PC-3 (cell line): ENCODE data around the gene MGLL. TPM values are rescaled to one million over a fixed set of nuclear protein-coding genes. Genes with fewer than 3 reads are reported as not detected.

Experiments
- ATAC-seq: fragments of 200-7000 bp; cut with Tn5 transposase; 2 replicates; pipeline ENCODE4 v1.9.1; 2020; ENCODE audit warnings: mild to moderate bottlenecking, moderate library complexity
- BruUV-seq: library from RNA; stranded (reverse); fragments of 400-500 nt; replicated peaks from 2 replicates; lab custom pipeline; 2021; lab: Mats Ljungman, UMichigan
- CTCF ChIA-PET: fragments of 300-600 bp; sonication (Branson Sonifier 250); formaldehyde crosslinking; loops from one replicate; lab custom pipeline; 2022; ENCODE audit warnings: antibody characterized with exemption; lab: Charles Lee
- POLR2A ChIA-PET: fragments of 300-600 bp; sonication (Branson Sonifier 250); formaldehyde crosslinking; loops from one replicate; lab custom pipeline; 2022; ENCODE audit warnings: antibody characterized with exemption; ENCODE audit not compliant: unreplicated experiment; lab: Charles Lee
- DNase-seq: peaks from one replicate; pipeline ENCODE4 v3.0.0-alpha.2; 2015
- H2AFZ ChIP-seq: fragments of 300-600 bp; sonication (generic); 2 replicates; pipeline ENCODE4 v1.6.0; 2016; ENCODE audit warnings: antibody characterized with exemption, low read length
- H3F3A ChIP-seq: fragments of 300-600 bp; sonication (generic); one replicate; pipeline ENCODE4 v1.6.0; 2017; ENCODE audit warnings: antibody characterized with exemption, low read length, control low read depth, mild to moderate bottlenecking; ENCODE audit not compliant: unreplicated experiment
- H3K27ac ChIP-seq: fragments of 300-600 bp; sonication (generic); 2 replicates; pipeline ENCODE4 v1.5.1; 2016; ENCODE audit warnings: mild to moderate bottlenecking, low read length
- H3K27me3 ChIP-seq: fragments of 300-600 bp; sonication (generic); 2 replicates; pipeline ENCODE4 v1.6.1; 2016; ENCODE audit warnings: low read length, mixed read lengths
- H3K36me3 ChIP-seq: fragments of 300-600 bp; sonication (generic); 2 replicates; pipeline ENCODE4 v1.6.1; 2016; ENCODE audit warnings: low read depth, mixed run types, low read length, mixed read lengths
- H3K4me1 ChIP-seq: fragments of 300-600 bp; sonication (generic); 2 replicates; pipeline ENCODE4 v1.5.1; 2016; ENCODE audit warnings: low read length; ENCODE audit not compliant: insufficient read depth
- H3K4me2 ChIP-seq: fragments of 300-600 bp; sonication (generic); 2 replicates; pipeline ENCODE4 v1.6.0; 2016; ENCODE audit warnings: low read length
- H3K4me3 ChIP-seq: fragments of 300-600 bp; sonication (generic); 2 replicates; pipeline ENCODE4 v1.5.1; 2016; ENCODE audit warnings: mild to moderate bottlenecking, low read length, mixed read lengths
- H3K79me2 ChIP-seq: fragments of 300-600 bp; sonication (generic); 2 replicates; pipeline ENCODE4 v1.6.1; 2017; ENCODE audit warnings: low read length, mixed read lengths
- H3K9ac ChIP-seq: fragments of 300-600 bp; sonication (generic); 2 replicates; pipeline ENCODE4 v1.6.0; 2016; ENCODE audit warnings: mild to moderate bottlenecking, low read length
- H3K9me2 ChIP-seq: fragments of 300-600 bp; sonication (generic); replicated peaks from 2 replicates; pipeline ENCODE4 v1.6.1; 2016; ENCODE audit warnings: mixed run types, low read length, mixed read lengths
- H3K9me3 ChIP-seq: fragments of 300-600 bp; sonication (generic); 2 replicates; pipeline ENCODE4 v1.6.1; 2016; ENCODE audit warnings: low read length, mixed read lengths
- H4K20me1 ChIP-seq: fragments of 300-600 bp; sonication (generic); 2 replicates; pipeline ENCODE4 v1.6.1; 2016; ENCODE audit warnings: low read length, mixed read lengths
- EZH2 ChIP-seq: fragments of 300-600 bp; sonication (generic); IDR thresholded peaks from one replicate; pipeline ENCODE4 v1.6.1; 2017; ENCODE audit warnings: antibody characterized with exemption, mild to moderate bottlenecking, low read length; ENCODE audit not compliant: unreplicated experiment
- EZH2phosphoT487 ChIP-seq: fragments of 300-600 bp; sonication (generic); IDR thresholded peaks from 2 replicates; pipeline ENCODE4 v1.6.1; 2018; ENCODE audit warnings: mild to moderate bottlenecking, antibody characterized with exemption, low read length, borderline replicate concordance
- intact Hi-C: fragments of 100-400 bp; cut with micrococcal nuclease; formaldehyde crosslinking; loops from 2 replicates; pipeline ENCODE4 v1.9.0; 2023
- total RNA-seq: library from RNA; depleted of rRNA; stranded (reverse); fragments of >200 nt; gene quantifications from 2 replicates; pipeline ENCODE4 v1.2.3, GENCODE V29; 2014
- TF ChIP-seq, protein P1 (sequence below): fragments of 300-600 bp; sonication (generic); conservative IDR thresholded peaks from 2 replicates; pipeline ENCODE4 v1.5.1; 2017; ENCODE audit warnings: antibody characterized with exemption, low read depth, mild to moderate bottlenecking, low read length

Gene MGLL
- total RNA-seq, 1 experiment from 2014 or later, result 38.7 TPM

DNA sequence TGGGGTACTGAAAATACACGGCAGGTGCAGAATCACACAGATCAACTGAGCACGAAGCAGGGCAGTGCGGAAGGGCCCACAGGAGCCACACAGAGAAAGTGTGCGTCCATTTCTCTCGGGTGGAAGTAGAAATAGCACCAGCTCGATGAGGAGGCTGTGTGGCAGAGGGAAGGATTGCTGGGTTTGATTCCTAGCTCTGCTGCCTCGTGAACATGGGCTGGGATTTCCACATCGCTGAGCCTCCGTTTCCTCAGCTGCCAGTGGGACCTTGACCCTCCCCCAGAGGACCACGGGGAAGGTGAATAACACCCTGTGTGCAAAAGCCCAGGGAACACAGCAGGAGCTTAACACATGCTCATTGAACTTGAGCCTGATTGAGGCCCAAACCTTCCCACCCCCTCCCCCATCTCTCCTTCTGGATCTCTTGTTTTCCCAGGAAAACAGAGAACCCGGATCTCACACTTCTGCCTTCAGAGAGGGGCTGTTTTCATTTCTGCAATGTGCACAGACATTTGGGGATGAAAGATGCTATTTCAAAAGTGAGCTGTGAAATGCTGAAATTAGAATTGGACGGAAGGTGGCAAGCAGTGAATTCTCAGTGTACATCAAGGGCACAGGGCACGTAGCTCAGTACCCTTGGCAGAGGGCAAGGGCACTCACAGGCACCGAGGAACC is 111.2 kb downstream of the MGLL start:
- H3F3A ChIP-seq, result no peaks in the 10 kb centered on the region
- no peaks in the 10 kb centered on the region for H3K36me3 ChIP-seq
- H3K27me3 ChIP-seq, result no peaks in the 10 kb centered on the region
- H3K4me2 ChIP-seq, result peak overlapping the region; percentile 58; the same call in 1 of the 2 replicates
- TSS peak; percentile 67 for BruUV-seq
- H3K79me2 ChIP-seq, result no peaks in the 10 kb centered on the region
- ChIA-PET CTCF (interaction anchor here (0.6 to 1.1 kb wide), 3 partner anchors 24 to 295 kb away, joined by 3 to 4 read pairs (median 3); no protein-coding TSS in a partner anchor), POLR2A (interaction anchor here (0.6 to 0.7 kb wide), 2 partner anchors 28 to 104 kb away, joined by 4 read pairs; no protein-coding TSS in a partner anchor)
- no peaks in the 10 kb centered on the region for H3K9me3 ChIP-seq
- no peak for TF ChIP-seq EZH2phosphoT487
- no peak for DNase-seq
- H3K4me1 ChIP-seq, result peaks cover 33% of the 10 kb centered on the region
- no peak overlapping the region for H3K4me3 ChIP-seq
- intact Hi-C loops, result no loop called here
- H4K20me1 ChIP-seq, result no peaks in the 10 kb centered on the region
- H2AFZ ChIP-seq, result no peak overlapping the region
- no peaks in the 10 kb centered on the region for H3K9me2 ChIP-seq
- H3K27ac ChIP-seq, result peak overlapping the region; percentile 69
- no peak for ATAC-seq
- H3K9ac ChIP-seq, result 0 out of 2 replicates have a peak overlapping the region, but pooled peaks have one; percentile 14

DNA sequence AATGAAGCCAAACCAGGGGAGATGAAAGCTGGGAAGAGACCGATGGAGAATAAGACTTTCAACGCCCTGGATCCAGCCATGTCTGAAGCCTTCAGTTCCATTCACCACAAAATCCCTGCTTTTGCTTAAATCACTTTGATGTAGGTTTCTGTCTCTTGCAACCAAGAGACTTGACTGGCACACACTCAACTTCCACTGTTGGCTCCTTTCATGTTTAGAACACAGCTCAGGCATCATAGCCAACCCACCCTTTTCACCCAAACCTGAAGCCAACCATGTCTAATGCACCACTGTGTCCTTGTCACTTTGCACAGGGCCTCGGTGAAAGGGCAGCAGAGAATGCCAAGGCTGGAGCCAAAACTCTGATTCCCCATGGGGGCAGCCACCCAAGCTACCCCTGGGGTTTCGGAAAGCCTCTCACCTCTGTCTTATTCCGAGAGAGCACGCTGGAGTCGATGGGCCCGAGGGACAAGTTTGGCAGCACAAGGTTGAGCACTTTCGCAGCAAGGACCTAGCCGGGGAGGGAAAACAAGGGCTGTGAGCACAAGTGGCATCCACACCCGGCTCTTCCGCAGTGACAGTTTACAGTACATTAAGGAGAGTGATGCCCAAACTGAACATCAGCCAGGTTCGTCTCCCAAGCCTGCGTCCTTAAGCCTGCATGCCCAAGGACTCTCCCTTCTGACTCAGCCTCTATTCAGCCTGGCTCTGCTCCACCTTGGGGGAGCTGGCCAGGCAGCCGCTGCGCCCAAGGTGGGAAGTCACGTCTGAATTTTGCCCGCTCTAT is 112.0 kb downstream of the MGLL start:
- no peaks in the 10 kb centered on the region for H3K9me2 ChIP-seq
- BruUV-seq, result TSS peak; percentile 66
- H3K79me2 ChIP-seq, result no peaks in the 10 kb centered on the region
- H3F3A ChIP-seq, result no peaks in the 10 kb centered on the region
- intact Hi-C loops, result no loop called here
- H3K4me3 ChIP-seq, result no peak overlapping the region
- no peaks in the 10 kb centered on the region for H3K36me3 ChIP-seq
- DNase-seq (peak; percentile 81), ATAC-seq (peak; percentile 86)
- H2AFZ ChIP-seq, result no peak overlapping the region
- TF ChIP-seq EZH2phosphoT487 (no peak), EZH2 (no peak)
- TF ChIP-seq, protein P1, sequence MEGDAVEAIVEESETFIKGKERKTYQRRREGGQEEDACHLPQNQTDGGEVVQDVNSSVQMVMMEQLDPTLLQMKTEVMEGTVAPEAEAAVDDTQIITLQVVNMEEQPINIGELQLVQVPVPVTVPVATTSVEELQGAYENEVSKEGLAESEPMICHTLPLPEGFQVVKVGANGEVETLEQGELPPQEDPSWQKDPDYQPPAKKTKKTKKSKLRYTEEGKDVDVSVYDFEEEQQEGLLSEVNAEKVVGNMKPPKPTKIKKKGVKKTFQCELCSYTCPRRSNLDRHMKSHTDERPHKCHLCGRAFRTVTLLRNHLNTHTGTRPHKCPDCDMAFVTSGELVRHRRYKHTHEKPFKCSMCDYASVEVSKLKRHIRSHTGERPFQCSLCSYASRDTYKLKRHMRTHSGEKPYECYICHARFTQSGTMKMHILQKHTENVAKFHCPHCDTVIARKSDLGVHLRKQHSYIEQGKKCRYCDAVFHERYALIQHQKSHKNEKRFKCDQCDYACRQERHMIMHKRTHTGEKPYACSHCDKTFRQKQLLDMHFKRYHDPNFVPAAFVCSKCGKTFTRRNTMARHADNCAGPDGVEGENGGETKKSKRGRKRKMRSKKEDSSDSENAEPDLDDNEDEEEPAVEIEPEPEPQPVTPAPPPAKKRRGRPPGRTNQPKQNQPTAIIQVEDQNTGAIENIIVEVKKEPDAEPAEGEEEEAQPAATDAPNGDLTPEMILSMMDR, result no peak
- H3K9me3 ChIP-seq, result no peaks in the 10 kb centered on the region
- no peaks in the 10 kb centered on the region for H4K20me1 ChIP-seq
- H3K9ac ChIP-seq, result peak overlapping the region; percentile 23; the same call in 1 of the 2 replicates
- CTCF ChIA-PET, result interaction anchor here (0.6 to 1.1 kb wide), 2 partner anchors 25 to 135 kb away, joined by 3 to 4 read pairs; no protein-coding TSS in a partner anchor
- POLR2A ChIA-PET, result interaction anchor here (0.6 kb wide), 1 partner anchor 27 kb away, joined by 4 read pairs; no protein-coding TSS in a partner anchor
- peaks cover 33% of the 10 kb centered on the region for H3K4me1 ChIP-seq
- peak overlapping the region; percentile 58 for H3K4me2 ChIP-seq
- H3K27ac ChIP-seq, result peak overlapping the region; percentile 69
- H3K27me3 ChIP-seq, result no peaks in the 10 kb centered on the region

DNA sequence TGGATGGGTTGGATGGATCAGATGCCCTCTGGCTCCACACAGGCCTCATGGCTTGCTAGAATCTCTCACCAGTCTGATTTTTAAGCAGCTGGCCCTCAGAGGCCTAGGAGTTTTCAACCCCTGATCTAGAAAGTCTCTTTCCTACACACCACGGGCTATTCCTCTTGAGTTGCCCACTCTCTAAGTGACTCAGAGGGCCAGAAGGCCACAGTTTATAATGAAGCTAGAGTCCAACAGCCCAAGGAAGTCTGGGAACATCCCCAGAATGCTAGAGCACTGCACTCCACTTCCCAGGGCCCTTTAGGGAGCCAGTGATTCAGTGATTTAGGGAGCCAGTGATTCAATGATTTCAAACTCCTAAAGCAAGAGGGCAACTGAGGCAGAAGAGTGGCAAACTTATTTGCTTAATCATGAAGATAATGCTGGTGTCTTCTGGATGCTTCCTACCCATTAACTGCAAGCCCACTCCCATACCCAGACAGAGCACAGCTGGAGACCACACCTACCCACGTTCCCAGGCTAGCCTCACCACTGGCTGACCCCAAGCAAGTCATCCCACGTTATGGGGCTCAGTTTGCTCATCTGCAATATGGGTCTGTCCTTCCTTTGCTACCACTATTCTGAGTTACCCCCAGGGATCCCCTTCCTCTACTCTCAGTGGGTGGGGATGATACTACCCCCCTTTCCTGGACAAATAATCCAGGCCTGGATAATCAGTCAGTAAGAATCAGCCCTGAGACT is 112.8 kb downstream of the MGLL start:
- CTCF ChIA-PET, result no interaction called here
- Histone ChIP-seq H3K9me3 (no peaks in the 10 kb centered on the region), H3K9ac (no peak overlapping the region), H3K79me2 (no peaks in the 10 kb centered on the region), H3F3A (no peaks in the 10 kb centered on the region), H3K4me3 (no peak overlapping the region), H4K20me1 (no peaks in the 10 kb centered on the region), H3K27ac (0 out of 2 replicates have a peak overlapping the region, but pooled peaks have one; percentile 69), H3K36me3 (no peaks in the 10 kb centered on the region), H3K9me2 (no peaks in the 10 kb centered on the region), H2AFZ (no peak overlapping the region), H3K4me2 (no peak overlapping the region), H3K4me1 (peaks cover 32% of the 10 kb centered on the region), H3K27me3 (no peaks in the 10 kb centered on the region)
- ATAC-seq (no peak), DNase-seq (no peak)
- TF ChIP-seq, protein P1, result no peak
- TF ChIP-seq EZH2, result no peak
- no peak for TF ChIP-seq EZH2phosphoT487
- intact Hi-C loops, result no loop called here
- POLR2A ChIA-PET, result no interaction called here
- BruUV-seq, result no TSS peak
